ENCODE data around the gene ACTN1.

Gene ACTN1

DNA sequence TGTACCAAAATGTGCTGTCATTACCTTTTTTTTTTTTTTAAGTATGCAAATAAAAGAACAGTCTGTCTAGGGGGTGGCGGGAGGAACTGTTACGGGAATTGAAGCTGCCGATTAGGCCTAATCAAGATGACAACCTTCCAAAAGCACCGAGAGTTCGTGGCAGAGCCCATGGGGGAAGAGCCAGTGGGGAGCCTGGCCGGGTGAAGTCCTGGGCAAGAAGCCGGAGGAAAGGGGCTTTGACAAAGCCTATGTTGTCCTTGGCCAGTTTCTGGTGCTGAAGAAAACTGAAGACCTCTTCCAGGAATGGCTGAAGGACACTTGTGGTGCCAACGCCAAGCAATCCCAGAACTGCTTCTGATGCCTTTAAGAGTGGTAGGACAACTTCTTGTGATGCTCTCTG, 42.6 kb downstream of the ACTN1 start:
- no peak for DNase-seq (ENCODE audit: low read depth)

DNA sequence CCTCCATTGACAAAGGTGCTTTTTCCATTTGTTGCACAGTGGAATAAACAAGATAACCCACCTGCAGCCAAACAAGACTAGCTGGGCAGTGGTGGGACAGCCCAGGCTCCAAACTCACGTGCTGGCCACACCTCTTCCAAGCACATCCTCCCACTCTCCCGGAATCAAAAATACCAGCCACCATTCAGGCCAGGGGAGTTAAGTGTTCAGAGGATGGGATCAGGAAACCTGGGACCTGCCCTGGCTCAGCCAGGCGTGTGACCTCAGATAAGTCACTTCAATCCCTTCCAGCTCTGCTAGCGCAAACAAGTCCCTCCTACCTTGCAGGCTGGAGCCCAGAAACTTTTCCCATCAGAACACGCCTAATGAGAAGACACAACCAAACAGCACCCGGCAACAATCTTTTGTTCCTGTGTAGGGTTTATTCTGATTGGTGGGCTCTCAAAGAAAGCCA, 43.3 kb downstream of the ACTN1 start:
- no peak for DNase-seq (ENCODE audit: low read depth)

DNA sequence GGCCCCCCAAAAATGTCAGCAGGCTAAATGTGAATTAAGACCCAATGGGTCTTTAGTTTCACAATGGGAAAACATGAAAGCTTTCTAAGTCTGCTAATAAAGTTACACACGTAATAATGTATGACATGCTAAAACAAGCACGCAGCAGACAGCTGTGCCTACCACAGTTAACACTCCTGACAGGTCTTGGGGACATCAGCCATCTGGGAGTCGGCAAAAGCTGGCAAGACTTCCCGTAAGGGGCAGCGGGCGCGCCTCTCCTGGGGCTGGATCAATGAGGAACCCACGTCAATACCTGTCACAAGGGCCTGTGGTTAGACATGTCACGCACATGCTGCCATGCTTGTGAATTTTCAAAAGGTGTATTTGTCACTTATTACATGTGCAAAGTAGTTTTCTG, 45.0 kb downstream of the ACTN1 start:
- no peak for DNase-seq (ENCODE audit: low read depth)

- no peak for DNase-seq (ENCODE audit: low read depth)
Measured at GRCh38 chr14:68932686-68933085, 46.4 kb downstream of the ACTN1 start.

GRCh38 chr14:68932231-68932630, 46.9 kb downstream of the ACTN1 start:
- DNase-seq (ENCODE audit: low read depth), result no peak

- no peak for DNase-seq (ENCODE audit: low read depth)
Measured at GRCh38 chr14:68931474-68932051, 47.5 kb downstream of the ACTN1 start.

DNA sequence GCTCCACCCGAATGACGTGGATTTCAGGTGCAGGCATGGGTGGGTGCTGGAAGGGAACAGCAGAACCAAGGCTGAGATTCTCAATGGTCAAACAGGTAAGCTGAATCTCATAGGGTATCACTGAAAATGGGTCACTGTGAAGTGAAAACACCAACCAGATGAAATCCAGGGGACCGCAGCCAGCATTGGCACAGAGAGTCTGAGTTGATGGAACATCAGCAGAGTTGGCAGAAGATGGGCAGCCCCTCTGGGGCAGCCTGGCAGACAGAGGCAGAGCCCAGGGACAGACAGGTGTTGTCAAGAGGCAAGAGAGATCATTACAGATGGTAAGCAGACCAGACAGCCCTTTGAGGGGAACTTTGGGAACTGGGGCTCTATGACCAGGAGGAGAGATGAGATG, 48.0 kb downstream of the ACTN1 start:
- DNase-seq (ENCODE audit: low read depth), result no peak

- DNase-seq (ENCODE audit: low read depth), result no peak
Measured at GRCh38 chr14:68929623-68930307, 49.3 kb downstream of the ACTN1 start.

- DNase-seq (ENCODE audit: low read depth), result no peak
Measured at GRCh38 chr14:68928770-68929550, 50.1 kb downstream of the ACTN1 start.

DNA sequence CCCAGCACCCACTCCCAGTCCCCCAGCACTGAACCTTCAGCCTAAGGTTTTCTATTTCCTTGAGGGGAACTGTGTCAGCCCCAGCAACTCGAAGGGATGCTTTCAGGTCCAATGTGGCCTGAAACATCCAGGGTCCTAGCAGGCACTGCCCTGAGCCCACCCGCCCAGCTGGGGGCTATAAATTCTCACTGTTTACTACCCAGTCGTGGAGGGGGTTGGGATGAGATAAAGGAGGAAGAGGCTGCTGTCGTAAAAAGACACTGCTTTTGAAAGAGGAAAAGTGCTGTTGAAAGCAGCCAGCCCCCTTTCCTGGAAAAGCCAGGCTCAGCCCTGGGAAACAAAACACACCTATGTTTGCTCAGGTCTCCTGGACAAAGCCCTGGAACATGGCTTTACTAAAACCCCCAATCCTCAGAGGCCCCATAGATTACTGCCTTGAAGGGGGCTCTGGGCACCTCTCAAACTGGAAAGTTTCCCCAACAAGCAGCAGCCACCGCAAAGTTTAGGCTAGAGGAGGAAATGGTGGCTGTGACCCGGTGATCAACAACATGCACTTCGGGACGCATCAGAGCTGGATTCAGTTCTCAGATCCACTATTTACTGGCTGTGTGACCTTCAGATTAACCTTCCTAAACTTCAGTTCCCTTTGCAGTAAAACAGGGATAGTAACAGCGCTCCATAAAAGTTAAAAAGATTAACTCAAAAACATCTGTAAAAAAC, 51.0 kb downstream of the ACTN1 start:
- DNase-seq (ENCODE audit: low read depth), result no peak

- no peak for DNase-seq (ENCODE audit: low read depth)
Measured at GRCh38 chr14:68927089-68927488, 52.0 kb downstream of the ACTN1 start.

DNA sequence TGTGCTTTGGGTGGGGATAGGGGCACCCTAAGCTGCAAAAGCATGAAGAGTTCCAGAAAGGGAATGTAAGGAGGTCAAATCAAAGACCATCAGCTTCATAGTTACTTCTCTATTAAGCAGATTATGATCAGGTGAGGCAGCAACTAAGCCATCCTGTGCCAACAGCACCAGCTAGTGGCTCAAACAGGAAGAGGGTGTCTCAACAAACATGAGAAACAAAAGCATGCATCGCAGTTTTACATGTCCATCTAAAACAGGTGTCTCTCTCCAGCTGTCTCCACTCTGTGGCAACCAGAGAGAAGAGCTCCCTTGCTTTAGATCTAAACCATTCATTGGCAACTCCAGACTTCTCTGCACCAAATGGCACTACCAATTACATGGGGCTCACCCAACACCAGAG, 52.9 kb downstream of the ACTN1 start:
- no peak for DNase-seq (ENCODE audit: low read depth)

- DNase-seq (ENCODE audit: low read depth), result no peak
Measured at GRCh38 chr14:68925373-68925772, 53.7 kb downstream of the ACTN1 start.

DNA sequence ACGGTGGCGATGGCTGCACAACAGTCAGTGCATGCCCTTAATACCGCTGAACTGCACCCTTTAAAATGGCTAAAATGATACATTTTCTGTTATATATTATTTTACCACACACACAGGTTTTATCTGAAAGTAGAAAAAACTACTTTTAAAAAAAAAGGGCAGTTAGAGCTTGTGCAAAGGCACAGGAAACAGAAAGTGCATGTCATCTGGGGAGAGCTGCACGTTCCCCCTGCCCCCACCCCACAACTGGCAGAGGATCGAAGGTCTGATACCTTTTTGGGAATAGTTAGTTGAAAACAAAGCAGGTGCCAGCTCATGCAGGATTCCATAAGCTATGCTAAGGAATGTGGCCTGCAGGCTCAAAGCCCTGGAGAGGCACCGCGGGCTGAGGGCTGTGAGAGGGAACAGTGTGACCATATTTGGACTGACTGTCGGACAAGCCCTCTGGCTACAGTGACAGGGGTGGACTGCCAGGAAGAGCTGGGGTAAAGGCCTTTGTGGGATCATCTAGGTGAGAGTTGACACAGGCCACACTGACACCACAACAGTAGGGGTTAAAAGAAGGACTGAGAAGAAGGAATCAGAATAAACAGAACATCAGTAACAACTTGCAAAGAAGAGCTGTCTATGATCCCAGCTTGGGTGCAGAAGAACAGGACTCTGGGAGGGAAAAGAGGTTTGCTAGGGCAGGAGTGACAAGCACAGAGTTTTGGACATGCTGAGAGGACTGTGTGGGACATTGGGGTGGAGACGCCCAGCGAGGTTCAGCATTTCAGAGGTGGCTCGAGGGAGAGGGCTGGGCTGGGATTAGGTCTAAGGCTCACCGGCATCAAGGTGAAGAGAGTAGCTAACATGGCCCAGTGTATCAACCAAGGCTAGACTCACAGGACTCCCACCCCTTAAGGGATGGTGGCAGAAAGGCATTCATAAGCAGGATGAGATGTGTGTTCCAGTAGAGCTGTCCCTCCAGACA, 54.6 kb downstream of the ACTN1 start:
- DNase-seq (ENCODE audit: low read depth), result no peak

DNA sequence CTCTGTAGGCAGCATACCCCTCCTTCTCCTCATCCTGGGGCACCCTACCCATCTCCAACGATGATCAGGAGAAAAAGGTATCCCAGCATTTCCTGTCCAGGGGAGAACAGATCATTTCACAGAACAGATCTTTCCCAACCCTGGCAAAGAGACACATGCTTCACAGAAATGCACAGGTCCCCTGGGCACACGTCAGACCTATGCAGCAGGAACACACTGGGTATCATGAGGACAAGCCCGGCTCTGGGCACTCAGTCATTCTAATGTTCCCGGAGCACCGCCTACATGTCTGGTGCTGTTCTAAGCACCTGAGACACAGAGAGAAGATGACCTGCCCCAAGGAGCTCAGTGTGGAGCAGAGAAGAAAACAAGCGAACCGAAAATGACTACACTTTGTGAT, 56.2 kb downstream of the ACTN1 start:
- no peak for DNase-seq (ENCODE audit: low read depth)

GRCh38 chr14:68922201-68922621, 56.9 kb downstream of the ACTN1 start:
- no peak for DNase-seq (ENCODE audit: low read depth)

DNA sequence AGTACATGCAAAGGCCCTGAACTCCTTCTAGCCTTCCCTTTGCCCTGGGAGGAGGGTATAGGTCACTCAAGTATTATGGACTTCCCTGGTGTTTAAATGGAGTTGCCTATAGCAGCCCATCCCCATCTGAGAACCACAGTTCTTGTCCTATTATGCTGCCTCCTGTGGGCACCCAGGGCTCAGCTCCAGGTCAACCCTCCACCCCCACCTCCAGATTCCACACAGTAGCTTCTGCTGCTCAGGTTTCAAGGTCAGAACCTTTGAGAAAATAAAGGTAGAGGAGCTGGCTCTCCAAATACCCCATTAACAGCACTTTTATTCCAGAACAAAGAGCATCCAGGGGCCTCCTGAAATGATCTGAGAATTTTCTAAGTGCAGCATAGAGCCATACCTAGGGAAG, 57.4 kb downstream of the ACTN1 start:
- DNase-seq (ENCODE audit: low read depth), result no peak

GRCh38 chr14:68921049-68921448, 58.1 kb downstream of the ACTN1 start:
- DNase-seq (ENCODE audit: low read depth), result no peak

- no peak for DNase-seq (ENCODE audit: low read depth)
Measured at GRCh38 chr14:68919129-68919927, 59.8 kb downstream of the ACTN1 start.

GRCh38 chr14:68918612-68919011, 60.5 kb downstream of the ACTN1 start:
- DNase-seq (ENCODE audit: low read depth), result no peak
